HG03565 (cell line): ENCODE results near the gene UCHL1.
"Not testable (repeated sequence)": the region's sequence is repeated elsewhere in the genome, so short reads cannot be mapped to it uniquely, and the experiment has no call there.

ENCODE experiments used
- ATAC-seq: cut with Tn5 transposase; IDR thresholded peaks from one replicate; pipeline ENCODE4 v1.9.1; 2021; ENCODE audit warnings: mild to moderate bottlenecking, moderate library complexity; ENCODE audit not compliant: unreplicated experiment

UCHL1 gene

GRCh38 chr4:41287852-41288251 is 31.1 kb downstream of the UCHL1 start:
- ATAC-seq = no peak

GRCh38 chr4:41288254-41288653 is 31.5 kb downstream of the UCHL1 start:
- no peak for ATAC-seq

GRCh38 chr4:41290479-41290878 is 33.8 kb downstream of the UCHL1 start:
- ATAC-seq = no peak

GRCh38 chr4:41294445-41295062 is 37.8 kb downstream of the UCHL1 start:
- no peak for ATAC-seq

- no peak for ATAC-seq
Measured at GRCh38 chr4:41296995-41297394, 40.3 kb downstream of the UCHL1 start.

GRCh38 chr4:41297832-41298231 is 41.1 kb downstream of the UCHL1 start:
- no peak for ATAC-seq

- ATAC-seq = no peak
Measured at GRCh38 chr4:41299486-41299885, 42.8 kb downstream of the UCHL1 start.

- ATAC-seq = no peak
Measured at GRCh38 chr4:41301137-41301536, 44.4 kb downstream of the UCHL1 start.

- no peak for ATAC-seq
Measured at GRCh38 chr4:41303372-41304118, 46.8 kb downstream of the UCHL1 start.

GRCh38 chr4:41304221-41304620 is 47.5 kb downstream of the UCHL1 start:
- ATAC-seq = no peak

- ATAC-seq = no peak
Measured at GRCh38 chr4:41305476-41305875, 48.7 kb downstream of the UCHL1 start.

GRCh38 chr4:41307638-41308037 is 50.9 kb downstream of the UCHL1 start:
- no peak for ATAC-seq

- ATAC-seq = no peak
Measured at GRCh38 chr4:41308398-41308797, 51.7 kb downstream of the UCHL1 start.

GRCh38 chr4:41315426-41315825 is 58.7 kb downstream of the UCHL1 start:
- ATAC-seq = not testable (repeated sequence)

GRCh38 chr4:41315862-41316261 is 59.1 kb downstream of the UCHL1 start:
- no peak for ATAC-seq
